Sigmoid colon (tissue), 7 donors: ENCODE measurements around the gene IGLL5. TPM values are rescaled to one million over a fixed set of nuclear protein-coding genes. Genes with fewer than 3 reads are reported as not detected.

Experiments used
- DNase-seq: peaks from one replicate; pipeline ENCODE4 v3.0.0-alpha.2; 2019
- H3K27ac ChIP-seq, 4 donors: fragments of 200-600 bp; sonication (generic); one replicate each; pipeline ENCODE4 v1.5.1; 2016 to 2019; ENCODE audit warnings: mild to moderate bottlenecking in 1 of 4
- H3K27me3 ChIP-seq, 3 donors: fragments of 200-600 bp; sonication (generic); one replicate each; pipeline ENCODE4 v1.5.1; 2019; ENCODE audit warnings: mild to moderate bottlenecking in 1 of 3
- H3K36me3 ChIP-seq, 4 donors: fragments of 200-600 bp; sonication (generic); one replicate each; pipeline ENCODE4 v1.5.1; 2016 to 2019
- H3K4me1 ChIP-seq, 4 donors: fragments of 200-600 bp; sonication (generic); one replicate each; pipeline ENCODE4 v1.5.1; 2017 to 2019
- H3K4me3 ChIP-seq, 4 donors: fragments of 200-600 bp; sonication (generic); one replicate each; pipeline ENCODE4 v1.5.1; 2017 to 2019; ENCODE audit warnings: mild to moderate bottlenecking in 2 of 4, moderate library complexity in 1 of 4
- H3K9me3 ChIP-seq, 4 donors: fragments of 200-600 bp in 3 of 4; sonication (generic) in 3 of 4; one replicate each; pipeline versions ENCODE4 v1.5.1 to v1.6.1; 2013 to 2019
- EP300 ChIP-seq, 4 donors: sonication (generic); formaldehyde crosslinking; IDR thresholded peaks; one replicate each; pipeline ENCODE4 v1.6.1; 2017; ENCODE audit warnings: antibody characterized with exemption in 4 of 4
- POLR2A ChIP-seq, 2 donors: fragments of 450-650 bp; IDR thresholded peaks; one replicate each; pipeline ENCODE4 v1.6.1; 2016; ENCODE audit warnings: antibody characterized with exemption in 2 of 2, mild to moderate bottlenecking in 2 of 2, moderate library complexity in 2 of 2
- POLR2AphosphoS5 ChIP-seq, 4 donors: sonication (generic); formaldehyde crosslinking; IDR thresholded peaks; one replicate each; pipeline ENCODE4 v1.6.1; 2017; ENCODE audit warnings: antibody characterized with exemption in 4 of 4
- WGBS, 2 donors: extraction: QIAGEN DNeasy Blood & Tissue Kit; methylation state at CpG; one replicate each; pipeline ENCODE4 v1.1.7; 2013; 5-methylcytosine and 5-hydroxymethylcytosine counted together
- intact Hi-C: fragments of 100-400 bp; cut with DNase I; formaldehyde crosslinking; loops from one replicate; pipeline ENCODE4 v1.15.1; 2023
- polyA plus RNA-seq, 3 donors: library from polyadenylated mRNA; stranded (reverse); fragments of 200-250 nt; gene quantifications; one replicate each; pipeline ENCODE4 v1.2.3, GENCODE V29; 2013
- total RNA-seq, 4 donors: library from RNA; depleted of rRNA; stranded (reverse); fragments of >200 nt; gene quantifications; one replicate each; pipeline ENCODE4 v1.1.0, GENCODE V29; 2016
- TF ChIP-seq, protein P1 (sequence below), 4 experiments: fragments of 450-650 bp in 3 of 4; fragments of 200-600 bp in 1 of 4; IDR thresholded peaks; one replicate each; pipeline ENCODE4 v1.5.1; 2016 to 2019; ENCODE audit warnings: antibody characterized with exemption in 4 of 4, mild to moderate bottlenecking in 3 of 4, moderate library complexity in 2 of 4
- donor health status: healthy with polysubstance abuse.
- donor health status: Bipolar disorder and iron deficiency.
- donor health status: healthy.

IGLL5 gene
- total and polyA plus RNA-seq, 7 donors, result 0.99 to 39.6 (median 14.2) TPM; not detected in 3

DNA sequence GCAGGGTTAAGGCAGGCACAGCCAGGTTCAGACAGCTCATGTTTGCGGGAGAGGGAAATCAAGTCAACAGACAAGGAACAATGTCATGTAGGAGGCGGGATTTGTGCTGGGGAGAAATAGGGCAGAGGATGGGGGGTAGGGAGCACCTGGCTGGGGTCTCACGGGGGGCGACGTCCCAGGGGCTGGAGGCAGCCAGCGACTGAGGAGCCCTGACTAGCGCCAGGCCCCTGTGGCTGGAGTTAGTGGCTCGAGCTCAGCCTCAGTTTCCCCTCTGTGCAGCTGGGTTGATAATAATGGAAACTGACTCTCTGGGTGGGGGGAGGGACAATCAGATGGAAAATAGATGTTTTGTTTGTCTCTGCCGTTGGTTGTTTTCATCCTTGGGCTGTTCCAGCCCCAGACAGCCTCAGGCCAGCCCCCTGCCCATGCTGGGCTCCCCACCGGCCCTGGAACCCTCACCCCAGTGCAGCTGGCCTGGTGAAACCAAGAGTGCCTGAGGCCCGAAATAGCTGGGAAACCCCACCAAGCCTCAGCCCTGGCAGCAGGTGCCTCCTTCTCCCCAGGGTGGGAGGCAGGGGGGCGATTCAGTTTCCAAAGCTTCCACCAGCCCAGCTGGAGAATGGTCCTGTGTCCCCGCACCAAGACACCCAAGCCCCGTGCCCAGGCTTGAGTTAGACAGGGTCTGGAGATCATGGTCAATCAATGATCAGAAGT lies 44.1 kb downstream of the IGLL5 start:
- TF ChIP-seq, protein P1, sequence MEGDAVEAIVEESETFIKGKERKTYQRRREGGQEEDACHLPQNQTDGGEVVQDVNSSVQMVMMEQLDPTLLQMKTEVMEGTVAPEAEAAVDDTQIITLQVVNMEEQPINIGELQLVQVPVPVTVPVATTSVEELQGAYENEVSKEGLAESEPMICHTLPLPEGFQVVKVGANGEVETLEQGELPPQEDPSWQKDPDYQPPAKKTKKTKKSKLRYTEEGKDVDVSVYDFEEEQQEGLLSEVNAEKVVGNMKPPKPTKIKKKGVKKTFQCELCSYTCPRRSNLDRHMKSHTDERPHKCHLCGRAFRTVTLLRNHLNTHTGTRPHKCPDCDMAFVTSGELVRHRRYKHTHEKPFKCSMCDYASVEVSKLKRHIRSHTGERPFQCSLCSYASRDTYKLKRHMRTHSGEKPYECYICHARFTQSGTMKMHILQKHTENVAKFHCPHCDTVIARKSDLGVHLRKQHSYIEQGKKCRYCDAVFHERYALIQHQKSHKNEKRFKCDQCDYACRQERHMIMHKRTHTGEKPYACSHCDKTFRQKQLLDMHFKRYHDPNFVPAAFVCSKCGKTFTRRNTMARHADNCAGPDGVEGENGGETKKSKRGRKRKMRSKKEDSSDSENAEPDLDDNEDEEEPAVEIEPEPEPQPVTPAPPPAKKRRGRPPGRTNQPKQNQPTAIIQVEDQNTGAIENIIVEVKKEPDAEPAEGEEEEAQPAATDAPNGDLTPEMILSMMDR (IDR thresholded peaks at IDR 0.05), result no peak
- TF ChIP-seq EP300 (IDR thresholded peaks at IDR 0.05), result no peak
- TF ChIP-seq POLR2AphosphoS5 (IDR thresholded peaks at IDR 0.05), result no peak
- TF ChIP-seq POLR2A (IDR thresholded peaks at IDR 0.05), result no peak
- no peak for DNase-seq
- intact Hi-C loops, result no loop called here

DNA sequence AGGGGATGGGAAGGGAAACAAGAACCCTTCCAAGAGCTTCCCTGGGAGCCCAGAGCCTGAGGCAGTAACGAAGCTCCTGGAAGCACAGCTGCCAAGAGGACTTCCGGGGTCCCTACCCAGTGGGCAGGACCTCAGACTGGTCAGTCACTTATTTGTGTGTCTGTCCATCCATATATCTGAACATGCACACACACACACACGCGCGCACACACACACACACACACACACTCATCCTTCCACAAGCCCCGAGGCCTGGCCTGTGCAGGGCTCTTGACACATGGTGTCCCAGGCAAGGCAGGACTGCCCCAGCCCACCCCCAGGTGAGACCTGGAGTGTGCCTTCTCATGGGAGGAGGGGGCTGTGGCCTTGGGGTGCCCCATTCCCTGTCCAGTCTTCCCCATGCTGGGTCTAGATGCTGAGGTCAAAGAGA lies 44.9 kb downstream of the IGLL5 start:
- WGBS, 2 donors, result 61 to 65% methylated on average over 6 of the region's 6 CpGs
- no peak overlapping the region for H3K4me3 ChIP-seq

More for the DNA sequence above, 44.1 kb downstream of the IGLL5 start:
- 74 to 86% methylated on average over 14 of the region's 14 CpGs for WGBS, 2 donors
- Histone ChIP-seq H3K9me3 (no peaks in the 10 kb centered on the region), H3K27ac (no peak overlapping the region), H3K4me3 (no peak overlapping the region), H3K4me1 (no peaks in the 10 kb centered on the region), H3K27me3 (peaks cover 0 to 6% (median 0%) of the 10 kb centered on the region in 3 donors), H3K36me3 (no peaks in the 10 kb centered on the region)

DNA sequence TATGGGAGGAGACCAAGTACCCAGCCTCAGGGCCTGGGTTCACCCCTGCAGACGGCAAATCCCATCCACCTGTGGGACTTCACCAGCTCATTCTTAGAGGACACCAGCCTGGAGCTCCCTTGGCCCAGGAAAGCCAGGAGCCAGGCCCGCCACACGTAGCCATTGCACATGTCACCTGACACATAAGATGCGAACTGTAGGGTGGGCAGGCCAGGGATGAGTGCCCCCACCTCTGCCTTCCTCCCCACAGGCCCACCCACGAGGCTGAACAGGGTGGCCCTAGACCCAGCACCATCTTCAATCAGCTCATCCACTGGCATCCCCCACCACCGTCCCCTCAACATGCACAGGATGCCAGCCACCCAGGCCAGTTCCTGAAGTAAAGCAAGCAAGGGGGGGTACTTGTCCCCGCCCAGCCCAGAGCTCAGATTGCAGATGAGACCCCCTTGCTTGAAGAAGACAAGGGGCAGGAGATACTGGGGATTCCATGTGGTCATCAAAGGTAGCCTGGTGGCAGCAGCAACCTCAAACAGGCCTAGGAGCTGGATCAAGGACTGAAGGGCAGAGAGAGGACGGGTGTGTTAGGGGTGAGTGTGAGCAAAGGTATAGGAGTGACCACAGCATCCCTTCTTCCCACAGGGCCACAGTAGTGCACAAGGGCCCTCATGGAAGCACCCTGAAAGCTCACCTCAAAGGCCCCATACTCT lies 45.6 kb downstream of the IGLL5 start:
- Histone ChIP-seq H3K4me3 (no peak overlapping the region), H3K9me3 (no peaks in the 10 kb centered on the region), H3K4me1 (no peaks in the 10 kb centered on the region), H3K36me3 (no peaks in the 10 kb centered on the region), H3K27me3 (peaks cover 0 to 6% (median 0%) of the 10 kb centered on the region in 3 donors), H3K27ac (no peak overlapping the region)
- DNase-seq, result no peak
- intact Hi-C loops, result no loop called here
- TF ChIP-seq POLR2A (IDR thresholded peaks at IDR 0.05) (no peak), POLR2AphosphoS5 (IDR thresholded peaks at IDR 0.05) (no peak), EP300 (IDR thresholded peaks at IDR 0.05) (no peak)
- TF ChIP-seq, protein P1 (IDR thresholded peaks at IDR 0.05), result no peak
- 87 to 88% methylated on average over 8 of the region's 8 CpGs for WGBS, 2 donors

More for the DNA sequence above, 44.9 kb downstream of the IGLL5 start:
- H3K36me3 ChIP-seq, result no peaks in the 10 kb centered on the region
- no peak for DNase-seq
- no peak for TF ChIP-seq POLR2A (IDR thresholded peaks at IDR 0.05)
- TF ChIP-seq POLR2AphosphoS5 (IDR thresholded peaks at IDR 0.05), result no peak
- TF ChIP-seq, protein P1 (IDR thresholded peaks at IDR 0.05), result no peak
- no peak for TF ChIP-seq EP300 (IDR thresholded peaks at IDR 0.05)
- intact Hi-C loops, result no loop called here
- H3K27me3 ChIP-seq, result peaks cover 0 to 6% (median 0%) of the 10 kb centered on the region in 3 donors
- no peak overlapping the region for H3K27ac ChIP-seq
- no peaks in the 10 kb centered on the region for H3K4me1 ChIP-seq
- H3K9me3 ChIP-seq, result no peaks in the 10 kb centered on the region

DNA sequence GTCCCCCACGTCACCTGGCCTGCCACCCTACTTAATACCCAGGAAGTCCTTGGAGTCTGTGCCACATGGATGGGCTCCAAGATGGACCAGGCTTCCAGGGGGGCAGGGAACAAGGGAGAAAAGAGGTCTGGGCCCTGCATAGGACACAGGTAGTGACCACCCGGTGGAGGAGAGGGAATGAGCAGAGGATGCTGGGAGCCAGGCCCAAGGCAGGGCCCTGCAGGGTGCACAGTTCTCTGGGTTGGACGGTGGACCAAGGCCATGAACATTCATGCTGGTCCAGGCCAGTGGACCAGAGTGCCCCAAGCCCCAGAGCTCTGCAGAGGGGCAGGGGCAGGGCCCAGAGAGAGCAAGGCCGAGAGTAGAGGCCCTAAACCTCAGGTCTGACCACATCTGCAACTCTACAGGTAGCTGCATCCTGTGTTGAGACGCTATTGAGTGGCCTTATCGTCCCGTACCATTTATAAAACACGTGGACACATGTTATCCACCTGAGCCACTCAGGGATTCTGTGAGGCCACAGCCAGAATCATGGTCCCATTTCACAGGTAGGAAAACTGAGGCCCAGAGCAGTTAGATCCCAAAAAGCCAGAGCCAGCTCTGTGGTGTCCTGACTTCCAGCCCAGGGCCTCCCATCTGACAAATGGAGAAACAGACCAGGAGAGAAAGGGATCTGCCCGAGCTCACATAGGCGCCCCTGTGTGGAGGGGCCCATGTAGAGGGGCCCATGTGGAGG lies 46.4 kb downstream of the IGLL5 start:
- Histone ChIP-seq H3K9me3 (no peaks in the 10 kb centered on the region), H3K27me3 (peaks cover 0 to 6% (median 0%) of the 10 kb centered on the region in 3 donors), H3K4me3 (no peak overlapping the region), H3K4me1 (no peaks in the 10 kb centered on the region), H3K27ac (no peak overlapping the region), H3K36me3 (no peaks in the 10 kb centered on the region)
- no peak for TF ChIP-seq EP300 (IDR thresholded peaks at IDR 0.05)
- TF ChIP-seq POLR2A (IDR thresholded peaks at IDR 0.05), result no peak
- TF ChIP-seq POLR2AphosphoS5 (IDR thresholded peaks at IDR 0.05), result no peak
- TF ChIP-seq, protein P1 (IDR thresholded peaks at IDR 0.05), result no peak
- no peak for DNase-seq
- intact Hi-C loops, result no loop called here
- 88 to 90% methylated on average over 10 of the region's 10 CpGs for WGBS, 2 donors
